22Rv1 (cell line): ENCODE results near the gene CA10.
A peak's percentile ranks its signal among the peaks of the same experiment; 100 is the strongest.

Experiments
- H3K27ac ChIP-seq: fragments of 450-650 bp; 2 replicates; pipeline ENCODE4 v1.5.1; 2017
- CTCF ChIP-seq: fragments of 450-650 bp; IDR thresholded peaks from 2 replicates; pipeline ENCODE4 v1.5.1; 2017; ENCODE audit warnings: mild to moderate bottlenecking
- ZFX ChIP-seq: fragments of 450-650 bp; IDR thresholded peaks from 2 replicates; pipeline ENCODE4 v1.6.1; 2017; ENCODE audit warnings: antibody characterized with exemption, borderline replicate concordance

The CA10 gene

GRCh38 chr17:51645056-51645455, 513.5 kb downstream of the CA10 start:
- H3K27ac ChIP-seq = no peak overlapping the region
- TF ChIP-seq CTCF = no peak
- TF ChIP-seq ZFX = no peak

GRCh38 chr17:51643702-51644490, 514.6 kb downstream of the CA10 start:
- TF ChIP-seq ZFX (no peak), CTCF (no peak)
- H3K27ac ChIP-seq = no peak overlapping the region

- TF ChIP-seq ZFX (no peak), CTCF (no peak)
- no peak overlapping the region for H3K27ac ChIP-seq
These were observed 516.5 kb downstream of the CA10 start for GRCh38 chr17:51642029-51642428.

GRCh38 chr17:51640108-51640622, 518.3 kb downstream of the CA10 start:
- H3K27ac ChIP-seq = no peak overlapping the region
- TF ChIP-seq CTCF = peak; percentile 65
- no peak for TF ChIP-seq ZFX

GRCh38 chr17:51638971-51639370, 519.5 kb downstream of the CA10 start:
- TF ChIP-seq ZFX (no peak), CTCF (no peak)
- no peak overlapping the region for H3K27ac ChIP-seq

- H3K27ac ChIP-seq = no peak overlapping the region
- TF ChIP-seq CTCF (no peak), ZFX (no peak)
These were observed 522.2 kb downstream of the CA10 start for GRCh38 chr17:51636291-51636690.

- no peak overlapping the region for H3K27ac ChIP-seq
- no peak for TF ChIP-seq CTCF
- TF ChIP-seq ZFX = no peak
These were observed 528.3 kb downstream of the CA10 start for GRCh38 chr17:51630101-51630671.
